Measurements from ENCODE around the gene DUS4L. TPM values are rescaled to one million over a fixed set of nuclear protein-coding genes. Genes with fewer than 3 reads are reported as not detected.

DUS4L gene
- total RNA-seq, 1 donor from 2014 or later, result 15.5 TPM

DNA sequence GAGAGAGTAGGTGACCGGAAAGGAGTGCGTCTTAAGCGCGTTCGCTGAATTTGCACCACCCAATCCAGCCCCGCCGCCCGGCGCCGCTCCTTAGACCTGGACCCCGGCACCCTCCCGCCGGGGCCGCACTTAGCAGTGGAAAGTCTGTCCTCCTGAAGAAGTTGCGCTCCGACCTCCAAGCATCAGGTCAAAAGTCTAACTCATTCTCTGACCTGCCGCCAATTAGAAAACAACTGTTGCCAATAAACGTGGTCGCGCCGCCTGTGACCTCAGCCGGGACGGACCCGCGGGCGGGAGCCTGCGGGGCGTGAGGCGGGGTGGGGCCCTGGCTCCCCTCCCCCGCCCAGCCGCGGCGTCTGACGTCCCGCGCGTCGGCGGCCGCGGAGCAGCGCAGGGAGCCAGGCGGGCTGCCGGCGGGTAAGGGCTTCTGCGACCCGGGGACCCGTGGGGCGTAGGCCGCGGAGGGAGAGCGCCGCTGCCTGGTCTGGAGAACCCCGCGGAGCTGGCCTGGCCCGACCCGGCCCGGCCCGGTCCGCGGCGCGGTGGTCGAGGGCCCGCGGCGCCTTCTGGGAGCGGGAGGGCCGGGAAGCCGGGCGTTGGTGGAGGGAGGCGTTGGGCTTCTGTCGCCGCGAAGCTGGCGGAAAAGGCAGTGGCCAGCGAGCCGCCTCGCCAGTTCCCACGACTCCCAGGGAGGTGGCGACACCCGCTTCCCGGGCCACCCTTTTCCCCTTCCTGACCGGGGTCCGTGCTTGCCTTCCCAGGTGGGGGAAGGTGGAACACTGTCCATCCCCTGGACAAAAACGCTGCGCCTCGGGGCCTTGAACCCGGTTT, 16.3 kb downstream of the DUS4L start, which contains the start of gene BCAP29:
Gene BCAP29, plus strand, starts transcription at position 362 of the 831 bp plus-strand sequence. CDS start 527 bp downstream, outside the sequence.
- no peak for FAIRE-seq
- peak; percentile 73 to 74 for DNase-seq (ENCODE audit: low spot score in 2 of 2)

GRCh38 chr7:107580716-107581383, 17.1 kb downstream of the DUS4L start:
- FAIRE-seq (no peak), DNase-seq (ENCODE audit: low spot score in 2 of 2) (no peak)

GRCh38 chr7:107581387-107582013, 17.7 kb downstream of the DUS4L start:
- FAIRE-seq (no peak), DNase-seq (ENCODE audit: low spot score in 2 of 2) (no peak)

DNA sequence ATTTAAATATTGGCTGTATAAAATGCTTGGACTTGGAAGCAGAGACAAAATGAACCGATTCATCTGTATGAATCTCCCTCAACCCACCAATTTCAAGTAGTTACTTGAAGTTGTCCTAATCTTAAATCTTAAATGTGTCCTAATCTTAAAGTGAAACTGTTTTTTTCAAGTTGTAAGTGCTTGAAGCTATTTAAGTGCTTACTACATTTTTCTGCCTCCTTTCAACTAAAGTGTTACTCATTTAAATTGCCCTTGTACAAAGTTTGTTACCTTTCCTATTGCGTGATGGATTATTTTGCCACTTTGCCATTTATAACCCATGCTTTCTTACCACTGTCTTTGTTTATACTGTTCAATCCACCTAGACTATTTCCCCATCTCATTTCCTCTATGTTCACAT, 19.1 kb downstream of the DUS4L start:
- DNase-seq (ENCODE audit: low spot score in 2 of 2) (no peak), FAIRE-seq (no peak)

- no peak for DNase-seq (ENCODE audit: low spot score in 2 of 2)
- FAIRE-seq, result no peak
Observed at GRCh38 chr7:107584716-107585115, 20.9 kb downstream of the DUS4L start.

DNA sequence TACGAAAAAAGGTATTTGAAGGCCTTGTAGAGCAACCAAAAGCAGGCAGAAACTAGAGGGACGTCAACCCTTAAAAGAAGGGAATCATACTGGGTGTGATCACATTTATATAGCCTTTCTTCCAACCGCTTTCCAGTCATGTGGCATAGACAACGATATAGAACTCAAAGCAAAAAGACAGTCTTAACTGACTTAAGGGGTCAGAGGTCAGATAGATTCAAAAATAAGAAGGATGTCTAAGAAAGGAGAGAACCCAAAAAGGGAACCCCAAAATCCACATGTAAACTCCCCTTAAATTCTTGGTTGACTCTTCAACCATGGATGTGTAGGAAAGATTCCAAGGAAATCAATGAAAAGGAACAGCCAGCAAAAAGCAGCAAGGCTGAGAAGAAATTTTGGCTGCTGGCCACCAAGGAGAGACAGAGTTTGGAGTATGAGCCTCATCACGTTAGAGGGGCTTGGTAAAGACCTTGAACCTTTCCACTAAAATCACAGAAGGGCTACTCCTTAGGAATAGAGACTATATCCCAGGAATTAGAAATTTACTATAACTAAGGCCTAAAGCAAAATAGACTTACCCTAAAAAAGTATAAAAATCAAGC, 24.9 kb downstream of the DUS4L start:
- FAIRE-seq (no peak), DNase-seq (ENCODE audit: low spot score in 2 of 2) (no peak)

GRCh38 chr7:107591421-107591820, 27.6 kb downstream of the DUS4L start:
- DNase-seq (ENCODE audit: low spot score in 2 of 2), result no peak
- FAIRE-seq, result no peak

DNA sequence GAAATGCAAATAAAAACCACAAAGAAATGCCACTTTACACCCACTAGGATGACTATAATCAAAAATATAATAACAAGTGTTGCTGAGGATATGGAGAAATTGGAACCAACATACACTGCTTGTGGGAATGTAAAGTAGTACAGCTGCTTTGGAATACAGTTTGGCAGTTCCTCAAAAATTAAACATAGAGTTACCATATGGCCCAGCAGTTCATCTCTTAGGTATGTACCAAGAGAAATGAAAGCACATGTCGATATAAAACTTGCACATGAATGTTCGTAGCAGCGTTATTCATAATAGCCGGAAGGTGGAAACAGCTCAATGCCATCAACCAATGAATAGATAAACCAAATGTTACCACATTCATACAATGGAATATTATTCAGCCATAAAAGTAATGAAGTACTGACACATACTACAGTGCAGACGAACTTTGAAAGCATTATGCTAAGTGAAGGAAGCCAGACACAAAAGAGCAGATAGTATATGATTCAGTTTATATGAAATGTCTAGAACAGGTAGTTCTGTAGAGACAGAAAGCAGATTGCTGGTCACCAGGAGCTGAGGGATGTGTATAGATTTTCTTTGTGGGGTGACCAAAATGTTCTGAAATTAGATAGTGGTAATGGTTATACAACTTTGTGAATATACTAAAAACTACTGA, 28.7 kb downstream of the DUS4L start:
- FAIRE-seq (no peak), DNase-seq (ENCODE audit: low spot score in 2 of 2) (no peak)

DNA sequence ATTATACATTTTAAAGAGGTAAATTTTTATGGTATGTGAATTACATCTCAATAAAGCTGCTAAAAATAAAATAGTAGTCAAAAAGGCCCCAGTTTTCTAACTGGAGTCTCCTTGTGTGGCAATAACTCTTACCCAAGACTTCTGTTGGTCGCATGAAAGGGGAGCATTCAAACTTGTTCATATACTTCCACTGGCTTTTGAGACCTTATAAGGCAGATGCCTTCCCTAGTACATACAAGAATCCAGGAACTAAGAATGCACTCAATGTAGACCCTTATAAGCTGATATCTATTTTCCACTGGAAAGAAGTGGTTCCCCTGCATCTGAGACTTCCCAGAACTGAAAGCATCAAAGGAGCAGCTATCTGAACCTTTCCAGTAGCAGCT, 29.2 kb downstream of the DUS4L start:
- no peak for DNase-seq (ENCODE audit: low spot score in 2 of 2)
- no peak for FAIRE-seq

GRCh38 chr7:107594961-107595737, 31.4 kb downstream of the DUS4L start:
- no peak for FAIRE-seq
- DNase-seq (ENCODE audit: low spot score in 2 of 2), result no peak

- FAIRE-seq (no peak), DNase-seq (ENCODE audit: low spot score in 2 of 2) (no peak)
Observed at GRCh38 chr7:107596881-107597581, 33.3 kb downstream of the DUS4L start.

GRCh38 chr7:107597582-107597916, 33.8 kb downstream of the DUS4L start:
- DNase-seq (ENCODE audit: low spot score in 2 of 2) (no peak), FAIRE-seq (no peak)

DNA sequence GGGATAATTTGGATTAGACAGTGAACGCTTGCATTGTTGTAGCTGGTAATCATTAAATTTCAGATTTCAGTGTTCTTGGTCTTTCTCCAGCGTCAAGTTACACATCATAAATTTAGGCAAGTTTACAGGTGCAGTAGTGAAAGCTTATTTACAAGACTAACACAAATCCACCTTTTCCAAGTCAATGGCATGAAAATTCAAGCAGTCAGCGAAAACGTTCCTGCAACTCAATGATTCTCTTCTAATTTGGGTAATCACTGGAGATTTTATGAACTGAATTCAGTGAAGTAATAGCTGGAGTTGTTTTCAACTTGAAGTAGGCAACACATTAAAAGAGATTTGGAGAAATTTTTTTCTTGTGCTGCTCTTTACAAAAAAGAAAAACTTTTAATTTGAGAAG, 34.2 kb downstream of the DUS4L start:
- DNase-seq (ENCODE audit: low spot score in 2 of 2) (no peak), FAIRE-seq (no peak)

DNA sequence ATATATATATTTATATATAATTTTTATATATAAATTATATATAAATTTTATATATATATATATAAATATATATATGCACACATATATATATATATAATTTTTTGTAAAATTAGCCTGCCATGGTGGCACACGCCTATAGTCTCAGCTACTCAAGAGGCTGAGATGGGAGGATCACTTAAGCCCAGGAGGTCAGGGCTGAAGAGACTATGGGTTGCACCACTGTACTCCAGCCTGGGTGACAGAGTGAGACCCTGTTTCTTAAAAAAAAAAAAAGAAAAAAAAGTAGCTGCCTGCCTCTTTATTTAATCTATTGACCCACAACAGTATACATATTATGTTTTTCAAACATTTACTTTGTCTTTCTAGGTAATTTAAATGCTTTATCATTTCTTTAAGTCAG, 35.5 kb downstream of the DUS4L start:
- DNase-seq (ENCODE audit: low spot score in 2 of 2), result no peak
- FAIRE-seq, result no peak

GRCh38 chr7:107600816-107601215, 37.0 kb downstream of the DUS4L start:
- no peak for FAIRE-seq
- no peak for DNase-seq (ENCODE audit: low spot score in 2 of 2)

- no peak for FAIRE-seq
Observed at GRCh38 chr7:107605218-107605815, 41.5 kb downstream of the DUS4L start.

DNA sequence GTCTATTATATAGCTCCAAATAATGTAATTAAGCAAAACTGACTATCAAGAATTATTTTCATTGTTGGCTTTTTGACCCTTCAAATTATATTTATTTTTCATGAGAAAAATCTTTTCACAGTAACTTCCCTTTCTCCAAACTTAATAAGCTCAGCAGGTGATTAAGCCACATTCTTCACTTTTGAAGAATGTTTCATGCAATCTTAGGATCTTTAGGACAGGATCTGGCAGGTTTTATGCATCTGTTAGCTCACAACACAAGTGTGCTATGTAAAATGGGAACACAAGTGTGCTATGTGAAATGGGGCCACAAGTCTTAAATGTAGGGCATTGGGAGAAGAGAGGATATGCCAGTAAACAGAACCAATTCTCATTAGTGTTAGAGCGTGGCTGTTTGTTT, 42.5 kb downstream of the DUS4L start:
- FAIRE-seq (no peak), DNase-seq (ENCODE audit: low spot score in 2 of 2) (no peak)

More at GRCh38 chr7:107605218-107605815, 41.5 kb downstream of the DUS4L start:
- DNase-seq (ENCODE audit: low spot score in 2 of 2), result no peak

GRCh38 chr7:107609811-107610261, 46.1 kb downstream of the DUS4L start:
- FAIRE-seq (no peak), DNase-seq (ENCODE audit: low spot score in 2 of 2) (no peak)

DNA sequence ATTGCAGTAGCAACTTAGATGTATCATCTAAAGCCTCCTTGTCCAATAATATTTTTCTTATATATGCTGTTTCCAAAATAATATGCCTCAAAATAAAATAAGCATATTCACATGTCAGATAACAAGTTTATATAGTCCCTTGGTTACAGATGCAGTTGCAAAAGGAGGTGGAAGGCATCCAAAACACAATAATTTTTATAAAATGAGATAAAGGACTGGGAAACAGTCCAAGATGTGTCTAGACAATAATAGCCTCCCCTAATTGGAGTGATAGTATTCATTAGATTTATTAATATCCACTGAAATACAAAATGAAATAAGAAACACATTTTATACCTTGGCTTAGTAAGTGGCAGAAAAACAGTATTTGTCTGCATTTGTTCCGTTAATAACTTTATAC, 46.6 kb downstream of the DUS4L start:
- no peak for FAIRE-seq

More for the DNA sequence above, 46.6 kb downstream of the DUS4L start:
- DNase-seq (ENCODE audit: low spot score in 2 of 2), result no peak

All from frontal cortex (tissue), 4 donors.